Stomach smooth muscle (tissue), 2 donors: ENCODE measurements around the gene EPHA1.
"Not testable (repeated sequence)": the region's sequence is repeated elsewhere in the genome, so short reads cannot be mapped to it uniquely, and the experiment has no call there.

Source experiments
- H3K27ac ChIP-seq: one replicate; pipeline ENCODE4 v1.7.0; 2013; ENCODE audit warnings: mild to moderate bottlenecking, low read length, inconsistent platforms
- H3K27me3 ChIP-seq, 2 donors: one replicate each; pipeline ENCODE4 v1.7.0; 2013; ENCODE audit warnings: low read length in 2 of 2; ENCODE audit not compliant: insufficient read depth in 2 of 2, control insufficient read depth in 1 of 2
- H3K36me3 ChIP-seq, 2 donors: one replicate each; pipeline ENCODE4 v1.7.0; 2013; ENCODE audit warnings: low read length in 2 of 2; ENCODE audit not compliant: control insufficient read depth in 2 of 2, insufficient read depth in 2 of 2
- H3K4me1 ChIP-seq: one replicate; pipeline ENCODE4 v1.7.0; 2013; ENCODE audit warnings: low read length; ENCODE audit not compliant: control insufficient read depth, insufficient read depth
- H3K4me3 ChIP-seq, 2 donors: one replicate each; pipeline ENCODE4 v1.7.0; 2013; ENCODE audit warnings: low read length in 2 of 2
- H3K9ac ChIP-seq, 2 donors: one replicate each; pipeline ENCODE4 v1.7.0; 2013; ENCODE audit warnings: low read length in 2 of 2, mild to moderate bottlenecking in 1 of 2
- H3K9me3 ChIP-seq, 2 donors: one replicate each; pipeline ENCODE4 v1.7.0; 2013; ENCODE audit warnings: low read length in 2 of 2; ENCODE audit not compliant: control insufficient read depth in 2 of 2
- donor health status: healthy.
- donor health status: Pancreatic carcinoma.

Gene EPHA1

GRCh38 chr7:143415742-143416397 lies 7.2 kb upstream of the EPHA1 start:
- Histone ChIP-seq H3K27me3 (peaks cover 0 to 2% of the 10 kb centered on the region in 2 donors), H3K9ac (no peak overlapping the region), H3K4me1 (no peaks in the 10 kb centered on the region), H3K36me3 (no peaks in the 10 kb centered on the region), H3K4me3 (no peak overlapping the region), H3K9me3 (no peaks in the 10 kb centered on the region), H3K27ac (no peak overlapping the region)

GRCh38 chr7:143415209-143415608 lies 6.6 kb upstream of the EPHA1 start:
- not testable (repeated sequence) for H3K36me3 ChIP-seq, H3K27me3 ChIP-seq, H3K9ac ChIP-seq, H3K27ac ChIP-seq, H3K4me1 ChIP-seq, H3K9me3 ChIP-seq, H3K4me3 ChIP-seq

GRCh38 chr7:143413123-143413522 lies 4.5 kb upstream of the EPHA1 start:
- H3K27me3 ChIP-seq = no peaks in the 10 kb centered on the region
- H3K4me1 ChIP-seq = peaks cover 8% of the 10 kb centered on the region
- no peaks in the 10 kb centered on the region for H3K36me3 ChIP-seq
- H3K9ac ChIP-seq = no peak overlapping the region
- no peaks in the 10 kb centered on the region for H3K9me3 ChIP-seq
- H3K4me3 ChIP-seq = no peak overlapping the region
- no peak overlapping the region for H3K27ac ChIP-seq

- H3K27ac ChIP-seq = no peak overlapping the region
- peaks cover 12% of the 10 kb centered on the region for H3K4me1 ChIP-seq
- H3K27me3 ChIP-seq = no peaks in the 10 kb centered on the region
- H3K9ac ChIP-seq = no peak overlapping the region
- no peaks in the 10 kb centered on the region for H3K36me3 ChIP-seq
- no peak overlapping the region for H3K4me3 ChIP-seq
- H3K9me3 ChIP-seq = no peaks in the 10 kb centered on the region
These were observed 3.5 kb upstream of the EPHA1 start for GRCh38 chr7:143411976-143412708.

- Histone ChIP-seq H3K27ac (no peak overlapping the region), H3K4me1 (peaks cover 12% of the 10 kb centered on the region), H3K9ac (no peak overlapping the region), H3K27me3 (no peaks in the 10 kb centered on the region), H3K9me3 (no peaks in the 10 kb centered on the region), H3K36me3 (no peaks in the 10 kb centered on the region), H3K4me3 (no peak overlapping the region)
These were observed 1.9 kb upstream of the EPHA1 start for GRCh38 chr7:143410521-143411004.

- Histone ChIP-seq H3K27ac (no peak overlapping the region), H3K4me3 (no peak overlapping the region), H3K9ac (no peak overlapping the region)
These were observed 387 bp downstream of the EPHA1 start for GRCh38 chr7:143408252-143408685.

GRCh38 chr7:143407287-143408251 lies 1.1 kb downstream of the EPHA1 start:
- Histone ChIP-seq H3K36me3 (no peaks in the 10 kb centered on the region), H3K27me3 (no peaks in the 10 kb centered on the region), H3K4me1 (peaks cover 12% of the 10 kb centered on the region), H3K9ac (no peak overlapping the region), H3K27ac (no peak overlapping the region), H3K9me3 (no peaks in the 10 kb centered on the region), H3K4me3 (no peak overlapping the region)

More at GRCh38 chr7:143408252-143408685, 387 bp downstream of the EPHA1 start:
- H3K36me3 ChIP-seq = no peaks in the 10 kb centered on the region
- H3K9me3 ChIP-seq = no peaks in the 10 kb centered on the region
- H3K4me1 ChIP-seq = peaks cover 12% of the 10 kb centered on the region
- H3K27me3 ChIP-seq = no peaks in the 10 kb centered on the region

GRCh38 chr7:143406002-143406357 lies 2.7 kb downstream of the EPHA1 start:
- H3K9me3 ChIP-seq = no peaks in the 10 kb centered on the region
- peaks cover 12% of the 10 kb centered on the region for H3K4me1 ChIP-seq
- H3K4me3 ChIP-seq = no peak overlapping the region
- no peaks in the 10 kb centered on the region for H3K36me3 ChIP-seq
- no peak overlapping the region for H3K27ac ChIP-seq
- no peak overlapping the region for H3K9ac ChIP-seq
- H3K27me3 ChIP-seq = no peaks in the 10 kb centered on the region

- no peaks in the 10 kb centered on the region for H3K9me3 ChIP-seq
- H3K4me3 ChIP-seq = no peak overlapping the region
- peaks cover 8% of the 10 kb centered on the region for H3K4me1 ChIP-seq
- no peak overlapping the region for H3K9ac ChIP-seq
- no peak overlapping the region for H3K27ac ChIP-seq
- H3K27me3 ChIP-seq = no peaks in the 10 kb centered on the region
- no peaks in the 10 kb centered on the region for H3K36me3 ChIP-seq
These were observed 3.3 kb downstream of the EPHA1 start for GRCh38 chr7:143405173-143406001.

- H3K36me3 ChIP-seq, H3K9ac ChIP-seq, H3K27me3 ChIP-seq, H3K4me3 ChIP-seq, H3K9me3 ChIP-seq, H3K27ac ChIP-seq, H3K4me1 ChIP-seq: not testable (repeated sequence)
These were observed 6.4 kb downstream of the EPHA1 start for GRCh38 chr7:143402233-143402632.
